OCI-LY7 (cell line): Measurements from ENCODE around the gene MYPN.

Experiments
- CTCF ChIP-seq: fragments of 200-600 bp; sonication (generic); conservative IDR thresholded peaks from 2 replicates; pipeline ENCODE4 v1.5.1; 2014; ENCODE audit warnings: mild to moderate bottlenecking, antibody characterized with exemption, low read length, moderate library complexity, mixed read lengths
- EZH2phosphoT487 ChIP-seq: fragments of 200-600 bp; sonication (generic); IDR thresholded peaks from 2 replicates; pipeline ENCODE4 v1.6.1; 2018; ENCODE audit warnings: low read depth, borderline replicate concordance, mild to moderate bottlenecking, mixed run types, antibody characterized with exemption, low read length, moderate library complexity, mixed read lengths

GRCh38 chr10:68176797-68177196 lies 67.5 kb downstream of the MYPN start:
- TF ChIP-seq CTCF: no peak
- no peak for TF ChIP-seq EZH2phosphoT487
